HG03135 (cell line): ENCODE measurements around the gene SEH1L.
"Not testable (repeated sequence)": the region's sequence is repeated elsewhere in the genome, so short reads cannot be mapped to it uniquely, and the experiment has no call there.

ENCODE experiments used
- ATAC-seq: cut with Tn5 transposase; IDR thresholded peaks from one replicate; pipeline ENCODE4 v1.9.1; 2021; ENCODE audit warnings: mild to moderate bottlenecking, moderate library complexity; ENCODE audit not compliant: unreplicated experiment

SEH1L gene

DNA sequence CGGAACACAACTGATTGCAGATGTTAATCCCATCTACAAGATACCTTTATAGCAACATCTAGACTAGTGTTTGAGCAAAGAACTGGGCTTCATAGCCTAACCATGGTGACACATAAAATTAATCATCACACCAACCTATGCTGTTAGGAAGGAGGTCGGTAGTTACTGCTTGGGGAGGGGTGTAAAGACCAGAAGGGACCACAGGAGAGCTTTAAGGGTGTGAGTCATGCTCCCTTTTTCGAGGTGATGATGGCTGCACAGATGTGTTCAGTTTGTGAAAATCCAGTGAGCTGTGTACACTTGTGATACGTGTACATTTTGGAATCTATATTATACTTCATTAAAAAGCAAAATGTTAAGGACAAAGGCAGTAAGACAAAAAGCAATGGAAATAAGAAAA lies 4.6 kb upstream of the SEH1L start:
- no peak for ATAC-seq

DNA sequence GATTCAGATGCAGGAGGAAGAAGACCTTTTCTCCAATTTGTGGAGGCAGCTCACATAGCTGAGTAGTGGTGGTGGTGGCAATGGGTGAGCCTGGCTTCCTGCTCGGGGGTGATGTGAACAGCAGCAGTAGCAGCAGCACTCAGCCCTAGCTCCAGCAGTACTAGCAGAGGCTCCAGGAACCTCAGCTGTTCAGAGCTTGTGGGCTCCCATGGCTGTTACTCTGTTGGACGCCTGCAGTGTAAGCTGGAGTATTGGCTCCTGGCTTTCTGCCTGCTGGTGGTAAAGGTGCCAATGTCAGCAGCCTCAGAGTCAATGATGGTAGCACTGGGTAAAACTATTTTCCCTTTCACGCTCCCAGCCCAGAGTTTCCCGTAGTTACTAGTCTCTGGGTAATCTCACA lies 3.1 kb upstream of the SEH1L start:
- ATAC-seq, result no peak

DNA sequence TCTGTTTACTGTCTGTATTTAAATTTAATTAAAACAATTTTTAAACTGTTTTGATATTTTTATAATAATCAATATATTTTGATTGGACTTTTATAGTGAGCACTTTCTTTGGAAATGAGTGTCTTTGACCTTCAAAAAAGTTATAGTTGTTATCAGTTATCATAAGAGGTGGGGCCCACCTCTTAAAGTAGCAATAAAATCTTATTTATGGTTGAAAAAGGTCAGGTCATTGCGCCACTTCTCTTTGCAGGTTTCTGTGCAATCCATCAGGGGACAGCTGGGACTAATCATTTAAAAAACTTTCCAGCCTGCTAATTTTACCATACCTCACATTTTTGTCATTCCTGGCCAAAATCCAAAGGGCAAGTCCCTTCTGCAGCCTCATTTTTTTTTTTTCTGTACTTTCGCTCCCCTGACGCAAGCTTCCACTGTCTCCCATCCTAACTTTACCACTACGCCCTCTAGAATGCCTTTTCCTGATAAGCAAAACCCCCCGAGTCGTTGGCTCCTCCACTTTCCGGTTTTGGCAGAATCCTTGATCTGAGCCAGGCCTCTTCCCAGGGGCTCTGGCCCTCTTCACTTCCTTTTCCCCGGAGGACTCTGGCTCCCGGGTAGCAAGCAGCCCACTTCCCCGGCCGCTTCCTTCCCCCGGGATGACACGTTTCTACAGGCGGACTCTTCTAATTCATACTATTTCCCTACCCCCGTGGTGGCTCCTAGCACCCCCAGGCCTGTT lies 1.1 kb upstream of the SEH1L start:
- ATAC-seq, result no peak

DNA sequence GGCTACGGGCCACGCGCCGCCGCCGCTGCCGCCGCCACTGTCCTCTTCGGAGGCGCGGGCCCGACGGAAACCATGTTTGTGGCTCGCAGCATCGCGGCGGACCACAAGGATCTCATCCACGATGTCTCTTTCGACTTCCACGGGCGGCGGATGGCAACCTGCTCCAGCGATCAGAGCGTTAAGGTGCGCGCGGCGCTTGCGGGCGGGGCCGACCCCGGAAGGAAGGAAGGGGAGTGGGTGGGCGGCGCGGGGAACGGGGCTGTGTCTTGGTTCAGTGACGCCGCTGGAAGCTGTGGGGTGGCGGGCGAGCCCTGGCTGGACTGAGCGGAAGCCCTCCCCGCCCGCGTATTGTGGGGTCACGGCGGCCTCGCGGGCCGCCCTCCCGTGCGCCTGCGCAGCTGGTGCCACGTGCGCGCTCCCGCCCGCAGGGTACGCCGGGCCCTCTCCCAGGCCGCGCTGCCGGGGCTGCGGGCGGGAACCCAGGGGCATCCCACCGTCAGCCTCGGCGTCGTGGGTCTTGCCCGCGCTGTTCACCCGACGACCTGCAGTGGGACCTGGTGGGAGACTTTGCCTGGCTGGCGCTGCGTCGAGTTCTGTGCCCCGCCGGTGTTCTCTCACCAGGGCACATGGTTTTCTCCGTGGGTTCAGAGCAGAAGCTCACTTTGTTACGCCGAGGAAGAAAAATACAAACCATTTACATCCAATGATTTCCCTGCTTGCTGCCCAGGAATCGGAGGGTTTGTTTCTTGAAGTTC lies 416 bp downstream of the SEH1L start:
- peak; percentile 72 for ATAC-seq

DNA sequence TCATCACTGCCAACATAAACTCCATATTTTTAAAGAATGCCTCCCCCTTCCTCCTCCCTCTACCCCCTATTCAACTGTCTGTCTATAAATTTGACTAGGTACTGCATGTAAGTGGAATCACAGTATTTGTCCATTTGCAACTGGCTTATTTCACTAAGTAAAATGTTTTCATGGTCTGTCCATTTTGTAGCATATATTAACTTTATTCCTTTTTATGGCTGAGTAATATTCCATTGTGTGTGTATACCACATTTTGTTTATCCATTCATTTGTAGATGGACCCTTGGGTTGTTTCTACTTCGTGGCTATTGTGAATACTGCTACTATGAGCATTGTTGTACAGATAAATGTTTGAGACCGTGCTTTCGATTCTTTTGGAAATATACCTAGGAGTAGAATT lies 10.7 kb downstream of the SEH1L start:
- no peak for ATAC-seq

DNA sequence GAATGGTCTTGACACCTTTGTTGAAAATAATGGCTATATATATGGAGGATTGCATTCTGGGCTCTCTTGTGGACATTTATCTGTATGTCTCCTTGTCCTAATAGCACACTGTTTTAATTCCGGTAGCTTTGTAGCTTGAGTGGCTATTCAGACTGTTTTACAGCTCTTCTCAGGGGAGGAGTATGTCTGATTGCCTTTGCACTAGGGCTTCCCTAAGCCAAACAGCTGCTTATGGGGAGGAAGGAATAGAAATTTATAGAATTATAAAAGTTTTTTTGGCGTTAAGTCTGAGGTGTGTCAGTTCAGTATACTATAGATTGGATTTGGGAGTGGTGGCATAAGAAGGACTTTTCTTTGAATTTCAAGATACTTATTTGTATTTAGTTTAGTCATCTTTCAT lies 12.6 kb downstream of the SEH1L start:
- ATAC-seq, result no peak

DNA sequence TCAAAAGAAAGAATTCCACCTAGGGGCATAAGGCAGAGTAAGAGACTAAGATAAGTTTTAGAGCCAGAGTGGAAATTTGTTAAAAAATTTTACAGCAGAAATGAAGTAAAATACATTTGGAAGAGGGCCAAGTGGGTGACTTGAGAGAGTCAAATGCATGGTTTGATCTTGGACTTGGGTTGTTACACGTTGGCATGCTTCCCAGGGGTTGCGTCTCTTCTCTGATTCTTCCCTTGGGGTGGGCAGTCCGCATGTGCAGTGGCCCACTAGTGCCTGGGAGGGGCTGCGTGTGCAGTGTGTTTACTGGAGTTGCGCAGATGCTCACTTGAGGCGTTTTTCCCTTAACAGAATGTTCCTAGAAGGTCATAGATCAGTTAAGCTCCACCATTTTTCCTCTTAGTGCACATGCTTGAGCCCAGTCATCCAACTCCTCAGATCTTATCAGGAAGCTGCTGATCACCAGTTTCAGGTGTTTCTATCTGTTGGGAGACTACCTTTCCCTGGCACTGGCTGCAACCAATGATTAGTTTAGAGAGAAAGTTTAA lies 13.1 kb downstream of the SEH1L start:
- no peak for ATAC-seq

DNA sequence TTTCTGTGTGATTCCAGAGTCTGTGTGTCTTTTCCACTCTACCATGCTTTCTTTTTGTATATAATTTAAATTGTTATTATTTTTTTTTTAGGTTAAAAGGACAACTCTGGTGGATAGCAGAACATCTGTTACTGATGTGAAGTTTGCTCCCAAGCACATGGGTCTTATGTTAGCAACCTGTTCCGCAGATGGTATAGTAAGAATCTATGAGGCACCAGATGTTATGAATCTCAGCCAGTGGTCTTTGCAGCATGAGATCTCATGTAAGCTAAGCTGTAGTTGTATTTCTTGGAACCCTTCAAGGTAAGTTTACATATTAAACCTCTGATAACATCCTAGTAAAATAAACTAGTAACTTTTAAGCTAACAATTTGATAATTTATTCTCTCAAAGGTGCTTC lies 15.3 kb downstream of the SEH1L start:
- ATAC-seq, result no peak

DNA sequence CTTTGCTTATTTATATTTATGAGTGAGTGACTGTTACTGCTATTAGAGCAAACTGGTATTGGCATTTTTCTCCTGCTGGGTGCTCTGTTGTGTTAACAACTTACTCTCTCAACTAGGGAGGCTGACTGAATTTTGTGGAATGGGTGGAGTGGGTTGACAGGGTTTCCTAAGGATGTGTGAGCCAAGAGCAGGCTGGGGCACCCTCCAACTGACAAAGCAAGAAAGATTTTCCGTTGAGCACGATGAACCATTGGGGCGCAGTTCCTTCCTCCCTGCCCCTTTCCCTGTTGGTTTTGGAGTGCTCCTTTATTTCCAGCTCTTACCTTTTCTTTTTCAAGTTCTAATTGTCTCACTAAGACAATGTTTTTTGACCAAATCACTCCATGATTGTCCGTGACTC lies 20.3 kb downstream of the SEH1L start:
- no peak for ATAC-seq

DNA sequence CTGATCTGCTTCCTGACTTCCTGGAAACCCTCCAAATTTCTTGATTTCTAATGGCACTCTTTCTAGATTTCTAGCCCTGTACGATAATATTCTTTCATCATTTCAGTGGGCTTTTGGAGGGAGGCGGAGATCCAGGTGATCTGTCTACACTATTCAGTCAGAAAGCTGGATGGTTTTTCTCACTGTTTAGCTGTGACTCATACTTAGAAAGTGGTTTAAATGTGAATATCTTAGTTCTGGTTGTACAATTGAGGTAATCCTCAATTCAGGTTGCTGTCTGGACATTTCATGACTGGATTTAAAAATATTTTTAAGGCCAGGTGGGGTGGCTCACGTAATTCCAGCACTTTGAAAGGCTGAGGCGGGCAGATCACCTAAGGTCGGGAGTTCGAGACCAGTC lies 20.8 kb downstream of the SEH1L start:
- ATAC-seq, result no peak

DNA sequence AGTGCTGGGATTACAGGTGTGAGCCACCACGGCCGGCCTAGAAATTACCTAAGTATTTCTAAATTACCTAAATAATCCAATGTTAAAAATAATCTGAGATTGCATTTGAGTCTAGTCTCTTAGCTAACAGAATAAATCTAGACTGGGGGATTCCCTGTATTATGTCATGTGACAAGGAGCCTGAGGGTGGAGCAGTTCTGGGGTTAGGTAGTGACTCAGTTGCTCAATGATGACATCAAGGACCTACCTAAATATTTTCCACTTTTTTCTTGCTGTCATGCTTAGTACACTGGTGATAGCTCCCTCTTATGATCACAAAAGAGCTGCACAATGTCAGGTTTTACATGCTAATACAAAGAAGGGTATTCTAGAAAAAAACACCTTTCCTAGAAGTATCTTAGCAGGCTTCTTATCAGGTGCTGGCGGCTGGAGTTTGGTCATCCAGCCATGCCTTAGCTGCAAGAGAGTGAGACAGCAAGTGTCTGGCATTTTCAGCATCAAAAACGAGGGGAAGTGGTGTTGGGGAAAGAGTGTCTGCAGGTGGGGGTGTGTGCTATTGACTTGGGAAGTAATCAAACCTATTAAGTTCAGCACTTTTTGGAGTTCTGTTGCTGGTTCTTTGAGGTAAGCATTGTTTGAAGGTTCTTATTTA lies 25.9 kb downstream of the SEH1L start:
- no peak for ATAC-seq

DNA sequence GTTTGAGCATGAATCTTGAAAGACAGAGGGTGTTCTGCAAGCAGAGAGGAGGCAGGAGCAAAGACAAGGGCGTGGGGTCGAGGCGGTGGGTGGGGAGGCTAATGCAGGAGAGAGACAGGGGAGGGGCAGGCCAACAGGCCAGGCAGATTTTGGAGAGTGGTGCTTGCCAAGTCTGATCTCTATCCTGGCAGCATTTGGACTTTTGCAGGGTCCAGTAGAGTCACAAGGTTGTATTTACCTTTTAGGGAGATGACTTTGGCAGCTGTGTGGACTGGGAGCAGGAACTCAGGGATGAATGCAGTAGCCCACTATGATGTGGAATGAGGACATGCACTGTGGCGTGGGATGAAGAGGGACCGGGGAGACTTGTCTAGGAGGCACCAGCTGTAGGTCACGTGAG lies 27.7 kb downstream of the SEH1L start:
- ATAC-seq, result no peak

DNA sequence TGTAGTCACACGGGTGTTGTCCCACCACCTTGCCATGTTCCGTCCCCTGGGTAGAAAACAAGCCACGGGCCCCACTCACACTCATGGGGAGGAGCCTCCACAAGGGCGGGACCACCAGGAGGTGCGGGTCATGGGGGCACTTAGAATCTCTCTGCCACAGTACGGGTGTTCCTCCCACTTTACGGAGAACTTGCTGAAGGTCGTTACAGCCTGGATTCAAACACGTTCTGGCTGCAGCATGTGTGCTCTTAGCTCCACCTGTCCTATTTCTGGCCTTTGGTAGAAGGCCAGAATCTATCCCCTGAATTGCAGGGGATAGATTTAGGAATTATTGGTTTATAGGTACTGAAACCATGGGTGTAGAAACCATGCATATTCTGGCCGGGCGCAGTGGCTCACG lies 28.5 kb downstream of the SEH1L start:
- ATAC-seq, result no peak

DNA sequence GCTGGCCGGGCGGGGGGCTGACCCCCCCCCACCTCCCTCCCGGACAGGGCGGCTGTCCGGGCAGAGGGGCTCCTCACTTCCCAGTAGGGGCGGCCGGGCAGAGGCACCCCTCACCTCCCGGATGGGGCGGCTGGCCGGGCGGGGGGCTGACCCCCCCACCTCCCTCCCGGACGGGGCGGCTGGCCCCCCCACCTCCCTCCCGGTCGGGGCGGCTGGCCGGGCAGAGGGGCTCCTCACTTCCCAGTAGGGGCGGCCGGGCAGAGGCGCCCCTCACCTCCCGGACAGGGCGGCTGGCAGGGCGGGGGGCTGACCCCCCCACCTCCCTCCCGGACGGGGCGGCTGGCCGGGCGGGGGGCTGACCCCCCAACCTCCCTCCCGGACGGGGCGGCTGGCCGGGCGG lies 32.3 kb downstream of the SEH1L start:
- not testable (repeated sequence) for ATAC-seq

DNA sequence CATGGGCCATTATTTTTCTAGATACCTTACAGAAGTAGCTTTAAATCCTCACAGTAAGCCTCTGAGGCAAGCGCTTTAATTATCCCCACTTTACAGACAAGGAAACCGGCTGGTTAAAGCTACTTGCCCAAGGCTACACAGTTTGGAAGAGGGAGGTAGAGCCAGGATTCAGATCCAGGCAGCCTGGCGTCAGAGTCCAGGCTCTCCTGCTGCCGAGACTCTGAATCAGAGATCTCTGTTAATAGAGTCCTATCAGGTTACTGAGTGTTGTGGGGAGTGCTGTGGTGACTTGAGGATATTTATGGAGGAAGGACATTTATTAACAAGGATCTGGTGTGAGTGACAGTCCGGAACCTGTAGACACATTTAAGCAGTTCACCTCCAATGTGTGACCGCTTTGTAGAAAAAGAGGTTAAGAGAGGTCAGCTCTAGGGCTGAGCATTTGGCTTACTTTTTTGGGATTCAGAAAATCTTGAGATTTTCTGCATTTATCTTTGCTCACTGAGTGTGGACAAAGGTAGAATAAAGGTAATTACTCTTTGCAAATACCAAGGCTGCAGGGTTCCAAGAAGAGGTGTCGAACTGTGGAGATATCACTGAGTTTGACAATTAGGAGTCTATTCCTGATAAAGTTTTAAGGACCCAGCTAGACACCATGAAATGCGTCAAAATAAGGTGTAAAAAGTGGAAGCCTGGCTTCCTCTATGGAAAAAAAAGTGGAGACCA lies 41.7 kb downstream of the SEH1L start:
- ATAC-seq, result no peak

DNA sequence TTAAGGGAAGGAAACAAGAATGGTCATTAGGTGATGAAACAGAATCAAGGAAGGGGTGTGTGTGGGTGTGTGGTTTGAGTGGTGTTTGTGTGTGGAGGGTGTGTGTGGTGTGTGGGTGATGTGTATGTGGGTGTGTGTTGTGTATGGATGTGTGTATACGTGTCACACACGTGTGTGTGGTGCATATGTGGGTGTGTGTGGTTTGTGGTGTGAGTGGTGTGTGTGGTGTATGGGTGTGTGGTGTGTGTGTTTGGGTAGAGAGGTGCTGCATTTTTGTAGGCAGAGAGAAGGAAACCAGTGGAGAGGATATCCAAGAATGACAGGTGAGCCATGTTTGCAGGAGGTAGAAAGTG lies 42.3 kb downstream of the SEH1L start:
- no peak for ATAC-seq

DNA sequence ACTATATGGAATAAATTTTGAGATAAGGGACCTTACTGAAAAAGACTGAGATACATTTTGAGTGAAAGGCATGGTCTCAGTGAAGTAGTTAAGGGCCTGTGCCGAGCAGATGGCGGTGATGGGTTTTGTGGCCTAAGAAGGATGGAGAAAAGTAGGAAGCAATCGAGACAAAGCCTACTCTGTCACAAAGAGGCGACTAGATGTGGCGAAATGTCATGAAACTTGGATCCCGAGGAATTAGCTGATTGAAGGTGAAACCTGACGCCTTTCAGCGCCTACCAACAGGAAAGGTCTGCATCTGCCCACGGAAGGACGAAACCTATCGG lies 42.8 kb downstream of the SEH1L start:
- no peak for ATAC-seq

DNA sequence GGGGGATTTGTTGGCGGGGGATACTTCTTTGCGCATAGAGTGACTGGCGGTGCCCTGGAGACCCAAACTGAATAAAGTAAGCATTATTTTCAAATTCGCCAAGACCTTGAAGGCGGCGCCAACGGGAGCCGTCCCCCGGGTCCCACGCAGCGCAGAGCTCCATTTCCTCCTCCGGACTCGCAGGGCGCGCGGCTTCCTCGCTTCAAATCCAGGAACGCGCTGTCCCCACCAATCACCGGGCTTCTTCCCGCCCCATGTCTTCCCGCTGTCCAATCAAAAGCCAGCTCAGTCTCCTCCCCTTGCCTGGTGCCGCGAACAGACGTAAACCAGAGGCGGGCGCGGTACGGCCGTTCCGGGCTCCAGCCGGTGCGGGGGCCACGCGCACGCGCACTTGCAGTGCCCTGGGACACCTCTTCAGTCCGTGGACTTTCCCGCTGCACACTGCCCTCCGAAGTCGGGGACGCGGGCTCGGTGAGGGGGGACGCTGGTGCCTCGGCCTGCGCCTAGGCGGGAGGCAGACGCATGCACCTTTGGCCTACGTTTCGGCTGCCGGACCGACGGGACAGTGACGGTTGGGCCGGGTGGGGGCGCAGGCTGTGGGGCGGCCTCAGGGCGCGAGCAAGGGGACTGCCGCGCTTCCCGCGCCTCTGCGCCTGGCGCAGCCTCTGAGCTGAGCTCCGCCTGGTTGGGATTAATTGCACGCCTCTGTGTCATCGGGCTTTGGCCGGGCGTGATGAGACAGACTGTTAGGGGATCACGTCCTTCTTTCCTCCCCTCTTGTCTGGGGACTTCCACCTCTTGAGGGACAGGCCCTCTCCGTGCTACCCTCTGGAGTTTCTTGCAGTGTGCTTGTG lies 43.4 kb downstream of the SEH1L start, which contains the start of gene CEP192:
TSS of gene CEP192 (plus strand) at position 396 of the 854 bp plus-strand sequence. CDS start 8,063 bp downstream, outside the sequence.
- peak; percentile 87 for ATAC-seq

DNA sequence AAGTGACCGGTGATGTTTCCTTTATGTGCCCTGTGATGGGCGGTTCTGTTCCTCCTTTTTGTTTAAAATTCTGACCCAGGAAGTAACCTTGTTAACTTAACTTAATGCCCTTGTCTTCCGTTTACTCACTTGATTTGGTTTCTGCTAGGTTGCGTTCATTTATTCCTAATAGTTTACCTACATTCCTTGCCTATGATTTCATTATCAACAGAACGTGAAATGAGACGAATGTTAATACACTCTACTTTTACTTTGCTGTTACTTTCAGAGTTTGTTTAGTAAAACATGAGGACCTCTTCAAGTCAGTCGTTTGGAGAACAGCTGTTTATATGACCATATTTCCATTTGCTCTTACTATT lies 44.0 kb downstream of the SEH1L start:
- no peak for ATAC-seq

DNA sequence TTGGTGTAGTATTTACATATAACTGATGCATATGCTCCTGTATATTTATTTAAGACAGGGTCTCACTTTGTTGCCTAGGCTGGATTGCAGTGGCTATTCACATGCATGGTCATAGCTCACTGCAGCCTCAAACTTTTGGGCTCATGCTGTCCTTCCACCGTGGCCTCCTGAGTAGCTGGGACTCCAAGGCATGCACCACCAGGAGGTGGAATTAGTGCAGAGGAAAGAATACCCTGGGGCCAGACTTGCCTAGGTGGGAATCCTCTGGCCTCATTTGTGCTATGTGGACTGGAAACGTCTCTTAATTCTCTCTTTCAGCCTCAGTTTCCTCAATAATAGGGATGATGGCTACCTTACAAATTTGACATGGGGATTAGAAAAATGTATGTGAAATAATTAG lies 45.6 kb downstream of the SEH1L start:
- no peak for ATAC-seq
